GM18951 (cell line): Measurements from ENCODE around the gene RABGAP1.

ENCODE experiments used
- POLR2A ChIP-seq: IDR thresholded peaks from 4 replicates; pipeline ENCODE4 v1.6.1; 2011; ENCODE audit warnings: mild to moderate bottlenecking; ENCODE audit not compliant: insufficient read length, insufficient read depth; ENCODE audit errors: extremely low read depth
- in situ Hi-C: fragments of 300-500 bp; cut with MboI; formaldehyde crosslinking; loops from one replicate; pipeline ENCODE4 v1.12.0; 2022; ENCODE audit warnings: low sequenced_read_pairs, mixed read lengths, inconsistent platforms; ENCODE audit not compliant: unreplicated experiment

Gene RABGAP1

DNA sequence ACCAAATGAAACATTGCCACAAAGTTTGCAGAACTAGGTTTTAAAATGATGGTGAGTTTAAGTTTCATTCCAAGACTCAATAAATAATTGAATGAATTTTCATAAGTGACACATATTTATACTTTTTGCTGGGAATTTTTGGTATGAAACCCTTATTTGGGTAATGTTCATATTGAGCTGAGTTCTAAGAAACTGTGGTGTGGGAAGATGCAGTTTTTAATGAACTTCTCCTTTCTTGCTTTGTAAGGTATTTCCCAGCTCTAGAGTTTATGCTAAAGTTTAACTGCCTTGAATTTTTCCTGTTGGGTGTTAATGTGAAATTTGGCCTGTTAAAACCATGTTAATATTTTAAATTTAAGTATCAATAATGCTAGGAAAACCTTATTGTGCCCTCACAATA, 15.1 kb downstream of the RABGAP1 start:
- in situ Hi-C loops, result no loop called here
- no peak for TF ChIP-seq POLR2A

DNA sequence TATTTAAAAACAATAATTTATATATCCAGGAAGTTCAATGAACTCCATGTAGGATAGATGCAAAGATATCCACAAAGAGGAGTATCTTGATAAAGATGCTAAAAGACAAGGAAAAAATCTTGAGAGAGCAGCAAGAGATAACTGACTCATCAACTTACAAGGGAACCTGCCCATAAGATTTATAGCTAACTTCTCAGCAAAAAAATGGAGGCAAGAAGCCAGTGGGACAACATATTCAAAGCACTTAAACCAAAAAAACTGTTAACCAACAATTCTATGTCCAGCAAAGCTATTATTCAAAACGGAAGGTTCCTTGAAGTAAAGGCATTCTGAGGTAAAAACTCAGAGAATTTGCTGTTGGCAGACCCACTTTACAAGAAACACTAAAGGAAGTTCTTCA, 20.3 kb downstream of the RABGAP1 start:
- in situ Hi-C loops, result no loop called here

DNA sequence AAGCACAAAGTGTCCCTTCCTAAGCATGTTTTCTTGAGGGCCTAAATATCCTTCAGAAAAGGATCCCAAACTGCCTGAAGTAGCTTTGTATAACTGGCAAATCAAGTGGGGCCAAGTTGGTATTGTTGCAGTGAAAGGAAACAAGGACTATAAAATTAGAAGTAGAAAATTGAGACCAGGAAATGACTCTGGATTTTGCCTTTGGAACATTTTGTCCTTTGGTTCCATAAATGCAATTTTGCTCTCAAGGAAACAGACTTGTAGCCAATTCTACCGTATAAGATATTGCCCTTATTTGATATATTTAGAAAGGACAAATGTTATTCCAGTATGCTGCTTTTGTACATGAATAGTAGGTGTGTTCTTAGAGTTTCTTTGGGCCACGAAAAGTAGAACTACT, 34.4 kb downstream of the RABGAP1 start:
- in situ Hi-C loops, result loop anchor here (25.0 kb wide), 1 partner anchor 513 kb away; no protein-coding TSS in a partner anchor
- TF ChIP-seq POLR2A, result no peak

More for the DNA sequence above, 20.3 kb downstream of the RABGAP1 start:
- no peak for TF ChIP-seq POLR2A

DNA sequence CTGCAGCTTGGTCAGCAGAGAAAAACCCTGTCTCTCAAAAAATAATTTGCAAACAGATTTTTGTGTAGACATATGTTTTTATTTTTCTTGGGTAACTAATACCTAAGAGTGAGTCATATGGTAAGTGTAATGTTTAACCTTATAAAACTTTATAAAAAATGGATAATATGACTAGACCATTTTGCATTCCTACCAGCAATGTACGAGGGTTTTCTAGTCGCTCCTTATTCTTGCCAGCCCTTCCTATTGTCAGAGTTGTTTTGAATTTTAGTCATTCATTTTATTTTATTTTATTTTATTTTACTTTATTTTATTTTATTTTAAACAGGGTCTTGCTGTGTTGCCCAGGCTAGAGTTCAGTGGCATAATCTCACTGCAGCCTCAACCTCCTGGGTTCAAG, 37.8 kb downstream of the RABGAP1 start:
- in situ Hi-C loops, result loop anchor here (25.0 kb wide), 1 partner anchor 516 kb away; no protein-coding TSS in a partner anchor
- TF ChIP-seq POLR2A, result no peak

DNA sequence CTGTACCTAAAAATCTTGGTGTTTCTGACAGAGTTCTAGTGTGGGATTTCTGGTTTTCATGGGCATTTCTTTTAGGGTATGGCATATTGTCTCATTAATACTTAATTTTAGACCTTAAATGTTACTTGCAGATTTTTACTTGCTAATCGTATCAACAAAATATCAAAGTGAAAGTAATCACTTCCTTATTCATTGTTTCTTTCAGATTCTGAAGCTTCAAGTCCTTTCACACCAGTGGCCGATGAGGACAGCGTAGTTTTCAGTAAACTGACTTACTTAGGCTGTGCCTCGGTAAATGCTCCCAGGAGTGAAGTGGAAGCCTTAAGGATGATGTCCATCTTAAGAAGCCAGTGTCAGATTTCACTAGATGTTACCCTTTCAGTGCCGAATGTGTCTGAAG, 45.2 kb downstream of the RABGAP1 start:
- in situ Hi-C loops, result loop anchor here (25.0 kb wide), 1 partner anchor 524 kb away; no protein-coding TSS in a partner anchor

DNA sequence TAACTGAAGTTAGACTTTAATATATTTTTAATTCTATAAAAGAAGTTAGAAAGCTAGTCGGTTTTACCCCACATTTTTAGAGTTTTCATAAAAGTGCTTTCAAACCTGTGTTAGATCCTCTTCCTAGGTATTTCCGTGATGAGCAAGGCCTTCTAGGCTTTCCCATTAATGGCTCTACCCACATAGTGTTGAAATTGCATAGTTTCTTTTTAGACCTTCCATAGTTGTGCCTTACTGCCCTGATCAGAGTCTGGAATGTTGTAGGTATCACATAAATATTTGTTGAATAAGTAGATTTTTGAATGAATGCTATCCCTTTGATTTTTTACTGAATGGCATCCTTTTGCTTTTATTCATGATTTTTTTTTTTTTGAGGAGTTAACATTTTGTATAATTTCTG, 47.3 kb downstream of the RABGAP1 start:
- in situ Hi-C loops, result loop anchor here (25.0 kb wide), 1 partner anchor 526 kb away; no protein-coding TSS in a partner anchor
- no peak for TF ChIP-seq POLR2A

More for the DNA sequence above, 45.2 kb downstream of the RABGAP1 start:
- TF ChIP-seq POLR2A, result no peak

DNA sequence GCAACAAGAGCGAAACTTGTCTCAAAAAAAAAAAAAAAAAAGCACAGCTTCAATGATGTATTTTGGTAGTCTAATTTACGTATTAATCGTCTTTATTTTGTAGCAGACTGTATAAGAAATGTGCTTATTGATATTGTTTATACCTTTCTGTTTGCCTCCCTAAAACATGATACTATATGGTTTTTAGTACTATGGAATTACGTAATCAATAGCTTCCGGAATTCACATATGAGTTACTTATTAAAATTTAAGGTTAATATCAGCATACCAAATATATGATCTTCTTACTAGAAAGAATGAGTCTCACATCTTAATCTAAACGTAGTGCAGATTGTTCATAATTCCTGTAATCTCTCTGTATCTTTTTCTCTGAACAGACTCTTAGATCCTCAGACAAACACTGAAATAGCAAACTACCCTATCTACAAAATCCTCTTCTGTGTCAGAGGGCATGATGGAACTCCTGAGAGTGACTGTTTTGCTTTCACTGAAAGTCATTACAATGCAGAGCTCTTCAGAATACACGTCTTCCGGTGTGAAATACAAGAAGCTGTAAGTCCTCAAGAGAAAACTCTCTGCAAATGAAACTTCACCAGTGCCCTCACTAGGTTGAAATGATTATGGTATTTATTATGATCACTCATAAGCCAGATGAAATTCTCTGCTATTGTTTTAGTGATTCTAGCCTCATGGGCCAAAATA, 48.3 kb downstream of the RABGAP1 start:
- in situ Hi-C loops, result loop anchor here (25.0 kb wide), 1 partner anchor 527 kb away; no protein-coding TSS in a partner anchor
- TF ChIP-seq POLR2A, result no peak

DNA sequence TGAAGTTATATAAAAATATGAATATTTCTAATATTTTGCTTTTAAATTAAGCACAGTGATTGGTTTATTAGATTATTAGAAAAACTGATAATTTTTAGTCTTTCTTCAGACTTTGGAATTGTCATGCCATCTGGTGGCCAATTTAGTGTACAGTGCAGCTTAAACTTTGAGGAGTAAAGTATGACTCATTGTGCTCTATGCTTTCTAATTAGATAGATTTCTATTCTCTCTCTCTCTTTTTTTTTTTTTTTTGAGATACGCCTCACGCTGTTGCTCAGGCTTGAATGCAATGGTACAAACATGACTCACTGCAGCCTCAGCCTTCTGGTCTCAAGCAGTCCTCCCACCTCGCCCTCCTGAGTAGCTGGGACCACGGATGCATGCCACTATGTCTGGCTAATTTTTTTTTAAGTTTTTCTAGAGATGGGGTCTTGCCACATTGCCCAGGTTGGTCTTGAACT, 50.6 kb downstream of the RABGAP1 start:
- in situ Hi-C loops, result loop anchor here (25.0 kb wide), 1 partner anchor 529 kb away; no protein-coding TSS in a partner anchor
- TF ChIP-seq POLR2A, result no peak

DNA sequence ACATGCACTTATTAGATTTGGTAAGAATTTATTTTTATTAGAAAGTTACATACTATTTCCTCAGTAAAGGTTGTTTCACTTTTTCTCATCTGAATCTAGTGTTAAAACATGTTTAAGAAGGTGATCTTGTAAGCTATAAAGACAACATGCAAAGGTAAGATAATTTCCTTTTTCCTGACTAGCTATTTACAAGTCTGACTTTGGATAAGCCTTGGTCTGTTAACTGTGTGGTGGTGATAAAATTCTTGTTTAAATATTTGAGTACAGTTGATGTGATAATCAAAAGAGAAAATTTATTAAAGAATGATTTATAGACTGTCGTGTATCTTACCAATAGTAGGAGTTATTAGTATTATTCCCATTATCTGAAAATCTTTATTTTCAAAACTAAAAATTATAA, 55.8 kb downstream of the RABGAP1 start:
- no peak for TF ChIP-seq POLR2A
- in situ Hi-C loops, result loop anchor here (25.0 kb wide), 1 partner anchor 534 kb away; no protein-coding TSS in a partner anchor

DNA sequence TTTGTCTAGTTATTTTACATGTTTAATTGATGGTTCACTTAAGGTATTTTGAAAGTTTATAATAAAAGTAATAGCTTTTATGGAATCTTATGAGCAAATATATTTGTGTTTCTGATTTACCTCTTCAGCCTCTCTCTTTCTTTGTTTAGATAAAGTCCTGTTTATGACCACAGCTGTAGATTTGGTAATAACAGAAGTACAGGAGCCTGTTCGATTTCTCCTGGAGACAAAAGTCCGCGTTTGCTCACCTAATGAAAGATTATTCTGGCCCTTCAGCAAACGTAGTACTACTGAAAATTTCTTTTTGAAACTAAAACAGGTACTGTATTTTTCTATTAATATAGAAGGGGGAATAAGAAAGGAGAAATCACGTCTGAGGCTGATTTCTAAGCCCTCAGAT, 57.6 kb downstream of the RABGAP1 start:
- TF ChIP-seq POLR2A, result no peak
- in situ Hi-C loops, result loop anchor here (25.0 kb wide), 1 partner anchor 536 kb away; no protein-coding TSS in a partner anchor

DNA sequence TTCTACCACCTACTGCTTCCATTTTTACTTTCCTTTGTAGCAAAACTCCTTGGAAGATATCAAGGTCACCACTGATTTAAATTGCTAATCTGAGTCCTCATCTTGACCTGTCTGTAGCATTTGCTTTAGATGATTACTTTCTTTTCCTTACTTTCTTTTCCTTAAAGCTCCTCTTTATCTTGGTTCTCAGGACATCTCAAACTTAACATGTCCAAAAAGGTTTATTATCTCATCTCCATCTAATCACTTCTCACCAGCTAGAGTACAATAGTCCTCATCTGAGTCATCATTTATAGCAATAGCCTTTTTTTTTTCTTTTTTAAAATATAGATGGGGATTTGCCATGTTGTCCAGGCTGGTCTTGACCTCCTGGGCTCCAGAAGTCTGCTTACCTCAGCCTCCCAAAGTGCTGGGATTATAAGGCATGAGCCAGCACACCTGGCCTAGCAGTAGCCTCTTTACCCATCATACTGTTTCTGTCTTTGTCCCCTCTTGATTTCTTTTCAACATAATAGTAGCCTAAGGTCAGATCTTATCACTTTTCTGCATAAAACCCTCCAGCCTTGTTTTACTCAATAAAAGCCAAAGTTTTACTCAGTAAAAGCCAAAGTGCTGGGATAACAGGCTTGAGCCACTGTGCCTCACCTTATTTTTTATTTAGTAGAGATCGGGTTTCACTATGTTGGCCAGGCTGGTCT, 59.7 kb downstream of the RABGAP1 start:
- TF ChIP-seq POLR2A, result no peak
- in situ Hi-C loops, result no loop called here

DNA sequence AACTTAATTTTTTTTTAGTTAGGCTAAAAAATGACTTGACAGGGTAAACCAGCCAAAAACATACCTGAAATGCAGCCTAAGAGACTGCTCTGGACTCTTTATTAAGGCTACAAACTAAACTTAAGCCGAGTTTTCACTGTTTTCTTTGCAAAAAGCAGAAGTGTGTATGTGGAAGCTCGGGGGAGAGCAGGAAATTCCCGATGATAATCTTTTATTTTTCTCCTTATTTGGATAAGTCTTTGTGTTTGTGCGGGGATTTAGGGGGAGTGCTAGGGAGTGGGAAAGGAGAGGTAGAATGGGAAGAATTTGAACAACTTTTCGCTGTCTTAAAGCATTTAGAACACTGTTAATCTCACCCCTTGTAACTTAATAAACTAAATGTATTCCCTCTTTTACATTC, 61.9 kb downstream of the RABGAP1 start:
- no peak for TF ChIP-seq POLR2A
- in situ Hi-C loops, result no loop called here

DNA sequence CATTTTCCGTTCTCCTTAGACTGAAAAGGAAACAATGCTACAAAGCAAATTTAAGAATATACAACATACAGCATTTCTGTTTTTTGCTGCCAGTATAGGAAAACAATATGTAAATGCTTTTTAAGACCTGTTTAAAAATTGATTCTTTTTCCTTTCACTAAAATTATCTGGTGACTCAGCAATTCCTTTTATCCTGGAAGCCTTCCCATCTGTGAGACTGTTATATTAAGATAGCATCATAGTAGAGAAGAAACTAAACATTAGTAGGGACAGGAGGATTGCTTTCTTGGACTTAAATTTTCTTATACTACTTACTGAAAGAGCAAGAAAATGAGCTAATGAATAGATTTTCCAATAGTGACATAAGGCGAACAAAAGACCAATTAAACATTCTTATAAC, 62.6 kb downstream of the RABGAP1 start:
- in situ Hi-C loops, result no loop called here
- TF ChIP-seq POLR2A, result no peak
